GM12878 (cell line): ENCODE results near the gene CTNS.

ENCODE experiments used
- EZH2 ChIP-seq: IDR thresholded peaks from 2 replicates; pipeline ENCODE4 v1.6.1; 2012; ENCODE audit warnings: low read depth, mild to moderate bottlenecking, control low read depth, inconsistent platforms, low read length, borderline replicate concordance; ENCODE audit not compliant: control insufficient read depth
- RAD21 ChIP-seq: IDR thresholded peaks from 2 replicates; pipeline ENCODE4 v1.6.1; 2011; ENCODE audit warnings: mild to moderate bottlenecking, low read depth, low read length, moderate library complexity; ENCODE audit not compliant: insufficient read depth
- RELA ChIP-seq: fragments of 450-650 bp; IDR thresholded peaks from 2 replicates; pipeline ENCODE4 v1.8.0; 2014; ENCODE audit warnings: borderline replicate concordance; ENCODE audit not compliant: partially characterized antibody
- SMC3 ChIP-seq: IDR thresholded peaks from 2 replicates; pipeline ENCODE4 v1.6.1; 2011; ENCODE audit warnings: low read length, improper control_type of control experiment, borderline replicate concordance
- USF1 ChIP-seq: IDR thresholded peaks from 2 replicates; pipeline ENCODE4 v1.6.1; 2011; ENCODE audit warnings: borderline replicate concordance, low read depth, mild to moderate bottlenecking, moderate library complexity, mixed read lengths, low read length; ENCODE audit not compliant: insufficient read depth; ENCODE audit errors: extremely low read length

- TF ChIP-seq RELA (no peak), RAD21 (no peak), USF1 (no peak), SMC3 (no peak), EZH2 (no peak)
Measured at GRCh38 chr17:3598078-3598477, 38.5 kb upstream of the CTNS start.
